ENCODE measurements around the gene PSG11. TPM values are rescaled to one million over a fixed set of nuclear protein-coding genes. Genes with fewer than 3 reads are reported as not detected.
"Not testable (repeated sequence)": the region's sequence is repeated elsewhere in the genome, so short reads cannot be mapped to it uniquely, and the experiment has no call there.

Gene PSG11
- polyA plus RNA-seq, 1 of the 3 experiments (the other 2 are of a cell fraction) = 0.08 TPM

DNA sequence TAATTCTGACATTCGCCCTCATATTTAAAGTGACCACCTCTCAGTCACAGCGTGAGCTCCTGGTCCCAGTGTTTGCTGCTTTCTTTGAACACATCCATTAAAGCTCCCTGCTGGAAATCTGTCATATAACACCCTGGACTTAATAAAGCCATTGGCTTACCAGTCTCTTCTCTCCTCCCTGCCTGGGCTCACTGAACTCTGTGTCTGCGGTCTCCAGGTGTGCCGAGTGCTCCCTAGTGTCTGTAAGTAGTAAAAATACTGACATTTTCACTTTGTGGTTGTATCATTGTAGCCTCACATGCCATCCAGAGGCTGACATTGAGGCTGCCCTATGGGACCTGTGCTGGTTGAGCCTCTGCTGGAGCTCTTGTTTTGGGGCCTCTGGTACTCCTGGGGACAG is 2.6 kb upstream of the PSG11 start:
- TF ChIP-seq RFX5 (IDR thresholded peaks at IDR 0.05; ENCODE audit: low read length) = no peak
- no peak for TF ChIP-seq RXRA (IDR thresholded peaks at IDR 0.05; ENCODE audit: borderline replicate concordance, low read depth)
- TF ChIP-seq, protein P1, sequence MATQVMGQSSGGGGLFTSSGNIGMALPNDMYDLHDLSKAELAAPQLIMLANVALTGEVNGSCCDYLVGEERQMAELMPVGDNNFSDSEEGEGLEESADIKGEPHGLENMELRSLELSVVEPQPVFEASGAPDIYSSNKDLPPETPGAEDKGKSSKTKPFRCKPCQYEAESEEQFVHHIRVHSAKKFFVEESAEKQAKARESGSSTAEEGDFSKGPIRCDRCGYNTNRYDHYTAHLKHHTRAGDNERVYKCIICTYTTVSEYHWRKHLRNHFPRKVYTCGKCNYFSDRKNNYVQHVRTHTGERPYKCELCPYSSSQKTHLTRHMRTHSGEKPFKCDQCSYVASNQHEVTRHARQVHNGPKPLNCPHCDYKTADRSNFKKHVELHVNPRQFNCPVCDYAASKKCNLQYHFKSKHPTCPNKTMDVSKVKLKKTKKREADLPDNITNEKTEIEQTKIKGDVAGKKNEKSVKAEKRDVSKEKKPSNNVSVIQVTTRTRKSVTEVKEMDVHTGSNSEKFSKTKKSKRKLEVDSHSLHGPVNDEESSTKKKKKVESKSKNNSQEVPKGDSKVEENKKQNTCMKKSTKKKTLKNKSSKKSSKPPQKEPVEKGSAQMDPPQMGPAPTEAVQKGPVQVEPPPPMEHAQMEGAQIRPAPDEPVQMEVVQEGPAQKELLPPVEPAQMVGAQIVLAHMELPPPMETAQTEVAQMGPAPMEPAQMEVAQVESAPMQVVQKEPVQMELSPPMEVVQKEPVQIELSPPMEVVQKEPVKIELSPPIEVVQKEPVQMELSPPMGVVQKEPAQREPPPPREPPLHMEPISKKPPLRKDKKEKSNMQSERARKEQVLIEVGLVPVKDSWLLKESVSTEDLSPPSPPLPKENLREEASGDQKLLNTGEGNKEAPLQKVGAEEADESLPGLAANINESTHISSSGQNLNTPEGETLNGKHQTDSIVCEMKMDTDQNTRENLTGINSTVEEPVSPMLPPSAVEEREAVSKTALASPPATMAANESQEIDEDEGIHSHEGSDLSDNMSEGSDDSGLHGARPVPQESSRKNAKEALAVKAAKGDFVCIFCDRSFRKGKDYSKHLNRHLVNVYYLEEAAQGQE (IDR thresholded peaks at IDR 0.05; ENCODE audit: low read depth, low read length) = no peak
- Histone ChIP-seq H3K9me3 (no peaks in the 10 kb centered on the region), H3F3A (replicated peaks; ENCODE audit: insufficient read depth) (peaks cover 5% of the 10 kb centered on the region), H3K27me3 (ENCODE audit: insufficient read depth) (no peaks in the 10 kb centered on the region), H3K9ac (no peak overlapping the region), H3K4me3 (ENCODE audit: low read depth in 2 of 2, low read length in 1 of 2) (no peak overlapping the region), H3K36me3 (replicated peaks in 1 of 2; ENCODE audit: control insufficient read depth in 1 of 2, insufficient read depth in 2 of 2, low read length in 1 of 2) (no peaks in the 10 kb centered on the region), H2AFZ (ENCODE audit: low read depth) (no peak overlapping the region), H3K9me2 (no peaks in the 10 kb centered on the region), H3K79me2 (ENCODE audit: insufficient read depth) (no peaks in the 10 kb centered on the region), H3K4me1 (ENCODE audit: control insufficient read depth in 1 of 2, insufficient read depth in 2 of 2, low read depth in 1 of 2, low read length in 1 of 2) (peaks cover 0 to 5% of the 10 kb centered on the region in 2 experiments; a peak in 1 of 4 replicates), H3K4me2 (no peak overlapping the region), H4K20me1 (ENCODE audit: insufficient read depth) (no peaks in the 10 kb centered on the region), H3K27ac (ENCODE audit: low read depth in 2 of 2, low read length in 1 of 2) (no peak overlapping the region)
- WGBS (ENCODE audit: low lambda C conversion rate) = 59% methylated on average over 4 of the region's 4 CpGs
- ChIA-PET CTCF (no interaction called here), POLR2A (no interaction called here)
- DNase-seq = no peak

DNA sequence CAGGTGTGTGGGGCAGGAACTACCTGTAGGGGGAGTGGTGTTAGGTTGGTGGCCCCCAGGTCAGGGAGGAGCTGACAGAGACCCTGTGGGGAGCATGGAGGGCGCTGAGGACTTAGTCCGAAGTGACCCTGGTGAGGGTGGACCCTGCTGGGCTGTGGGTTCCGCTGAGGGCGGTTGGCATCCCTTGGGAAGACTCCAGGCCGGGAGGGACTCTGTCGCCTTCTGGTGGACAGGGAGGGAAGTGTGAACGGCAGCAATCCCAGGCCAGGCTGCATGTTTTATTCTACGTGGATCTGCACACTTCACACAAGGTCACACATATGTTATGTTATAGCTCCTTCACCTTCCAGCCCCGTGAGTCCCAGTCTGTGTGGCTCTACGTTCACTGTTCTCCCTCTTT is 1.7 kb upstream of the PSG11 start:
- H3K27ac ChIP-seq (ENCODE audit: low read depth in 2 of 2, low read length in 1 of 2); H2AFZ ChIP-seq (ENCODE audit: low read depth); H4K20me1 ChIP-seq (ENCODE audit: insufficient read depth); H3K9me2 ChIP-seq; H3K27me3 ChIP-seq (ENCODE audit: insufficient read depth); H3K4me3 ChIP-seq (ENCODE audit: low read depth in 2 of 2, low read length in 1 of 2); H3F3A ChIP-seq (replicated peaks; ENCODE audit: insufficient read depth); POLR2A ChIA-PET; H3K4me1 ChIP-seq (ENCODE audit: control insufficient read depth in 1 of 2, insufficient read depth in 2 of 2, low read depth in 1 of 2, low read length in 1 of 2); H3K36me3 ChIP-seq (replicated peaks in 1 of 2; ENCODE audit: control insufficient read depth in 1 of 2, insufficient read depth in 2 of 2, low read length in 1 of 2); H3K9me3 ChIP-seq; H3K4me2 ChIP-seq; H3K79me2 ChIP-seq (ENCODE audit: insufficient read depth); H3K9ac ChIP-seq: not testable (repeated sequence)
- TF ChIP-seq, protein P2, sequence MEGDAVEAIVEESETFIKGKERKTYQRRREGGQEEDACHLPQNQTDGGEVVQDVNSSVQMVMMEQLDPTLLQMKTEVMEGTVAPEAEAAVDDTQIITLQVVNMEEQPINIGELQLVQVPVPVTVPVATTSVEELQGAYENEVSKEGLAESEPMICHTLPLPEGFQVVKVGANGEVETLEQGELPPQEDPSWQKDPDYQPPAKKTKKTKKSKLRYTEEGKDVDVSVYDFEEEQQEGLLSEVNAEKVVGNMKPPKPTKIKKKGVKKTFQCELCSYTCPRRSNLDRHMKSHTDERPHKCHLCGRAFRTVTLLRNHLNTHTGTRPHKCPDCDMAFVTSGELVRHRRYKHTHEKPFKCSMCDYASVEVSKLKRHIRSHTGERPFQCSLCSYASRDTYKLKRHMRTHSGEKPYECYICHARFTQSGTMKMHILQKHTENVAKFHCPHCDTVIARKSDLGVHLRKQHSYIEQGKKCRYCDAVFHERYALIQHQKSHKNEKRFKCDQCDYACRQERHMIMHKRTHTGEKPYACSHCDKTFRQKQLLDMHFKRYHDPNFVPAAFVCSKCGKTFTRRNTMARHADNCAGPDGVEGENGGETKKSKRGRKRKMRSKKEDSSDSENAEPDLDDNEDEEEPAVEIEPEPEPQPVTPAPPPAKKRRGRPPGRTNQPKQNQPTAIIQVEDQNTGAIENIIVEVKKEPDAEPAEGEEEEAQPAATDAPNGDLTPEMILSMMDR (IDR thresholded peaks at IDR 0.05) = 0 out of 2 replicates have a peak, but pooled peaks have one; percentile 31
- 0 out of 2 replicates have a peak, but pooled peaks have one; percentile 13 for TF ChIP-seq SMC3 (IDR thresholded peaks at IDR 0.05; ENCODE audit: low read depth, low read length)
- DNase-seq = peak; percentile 2
- CTCF ChIA-PET = interaction anchor here (1.5 kb wide), 1 partner anchor 164 kb away, joined by 6 read pairs; no protein-coding TSS in a partner anchor
- WGBS (ENCODE audit: low lambda C conversion rate) = 48% methylated on average over 9 of the region's 10 CpGs

DNA sequence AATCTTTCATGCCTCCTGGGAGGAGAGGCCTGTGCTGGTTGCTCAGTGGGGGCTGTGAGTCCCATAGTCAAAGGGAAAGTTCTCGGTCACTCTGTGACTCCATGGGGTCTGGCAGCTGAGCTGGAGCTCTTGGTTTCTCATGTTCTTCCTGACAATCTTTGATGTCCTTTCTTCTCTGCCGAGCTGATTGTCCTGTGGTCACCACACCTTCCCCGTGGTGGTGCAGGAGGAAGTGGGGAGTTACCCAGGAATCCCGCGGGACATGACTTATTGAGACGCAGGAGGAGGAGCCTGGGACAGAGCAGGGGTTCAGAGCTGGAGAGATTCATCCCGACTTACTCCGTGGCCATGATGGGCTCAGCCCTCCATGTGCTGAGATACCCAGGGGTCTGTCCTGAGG is 792 bp upstream of the PSG11 start:
- 57% methylated on average over 8 of the region's 8 CpGs for WGBS (ENCODE audit: low lambda C conversion rate)
- H3F3A ChIP-seq (replicated peaks; ENCODE audit: insufficient read depth); H3K9me3 ChIP-seq; H3K27ac ChIP-seq (ENCODE audit: low read depth in 2 of 2, low read length in 1 of 2); H3K9ac ChIP-seq; POLR2A ChIA-PET; H3K4me2 ChIP-seq; H3K27me3 ChIP-seq (ENCODE audit: insufficient read depth); H2AFZ ChIP-seq (ENCODE audit: low read depth); H3K9me2 ChIP-seq; H3K4me3 ChIP-seq (ENCODE audit: low read depth in 2 of 2, low read length in 1 of 2); DNase-seq; H3K36me3 ChIP-seq (replicated peaks in 1 of 2; ENCODE audit: control insufficient read depth in 1 of 2, insufficient read depth in 2 of 2, low read length in 1 of 2); H3K4me1 ChIP-seq (ENCODE audit: control insufficient read depth in 1 of 2, insufficient read depth in 2 of 2, low read depth in 1 of 2, low read length in 1 of 2); H4K20me1 ChIP-seq (ENCODE audit: insufficient read depth); H3K79me2 ChIP-seq (ENCODE audit: insufficient read depth): not testable (repeated sequence)
- CTCF ChIA-PET = interaction anchor here (1.5 kb wide), 1 partner anchor 165 kb away, joined by 6 read pairs; no protein-coding TSS in a partner anchor
